A549 (cell line): Measurements from ENCODE around the gene MTAP. TPM values are rescaled to one million over a fixed set of nuclear protein-coding genes. Genes with fewer than 3 reads are reported as not detected.

Source experiments
- ATAC-seq, 2 experiments: fragments of 200-7000 bp in 1 of 2; fragments of >200 bp in 1 of 2; cut with Nextera tagmentation in 1 of 2; cut with Tn5 transposase in 1 of 2; 3 replicates each; pipeline versions ENCODE4 v1.8.0 to v1.9.1; 2018 to 2020; ENCODE audit warnings: mild to moderate bottlenecking in 1 of 2, moderate library complexity in 1 of 2
- CTCF ChIA-PET: fragments of 300-600 bp; sonication (Branson Sonifier 250); formaldehyde crosslinking; extraction: SDS; loops from one replicate; lab custom pipeline; 2021; ENCODE audit warnings: antibody characterized with exemption, inconsistent platforms; lab: Yijun Ruan, JAX
- POLR2A ChIA-PET: fragments of 350-600 bp; formaldehyde crosslinking; extraction: SDS; loops from one replicate; lab custom pipeline; 2021; ENCODE audit warnings: antibody characterized with exemption, inconsistent platforms; lab: Yijun Ruan, JAX
- DNase-seq, 2 experiments: peaks; one replicate each; pipeline versions ENCODE4 v3.0.0 to v3.0.0-alpha.2; 2011 to 2016; ENCODE audit warnings: low read depth in 1 of 2, low spot score in 1 of 2
- FAIRE-seq: peaks from 2 replicates; lab custom pipeline; 2011; peaks lifted over from hg19 to GRCh38; lab: Jason Lieb, UNC
- H3K27ac ChIP-seq, 2 experiments: fragments of >200 bp; sonication (Bioruptor Twin); formaldehyde crosslinking; 3 replicates each; pipeline ENCODE4 v1.5.1; 2016 to 2017
- H3K4me1 ChIP-seq: fragments of >200 bp; sonication (Bioruptor Twin); formaldehyde crosslinking; 3 replicates; pipeline ENCODE4 v1.6.1; 2016
- H3K4me2 ChIP-seq: fragments of >200 bp; sonication (Bioruptor Twin); formaldehyde crosslinking; 3 replicates; pipeline ENCODE4 v1.6.1; 2016
- H3K4me3 ChIP-seq: fragments of >200 bp; sonication (Bioruptor Twin); formaldehyde crosslinking; 3 replicates; pipeline ENCODE4 v1.5.1; 2016
- H3K9me3 ChIP-seq: fragments of >200 bp; sonication (Bioruptor Twin); formaldehyde crosslinking; 3 replicates; pipeline ENCODE4 v1.6.1; 2016
- BCL3 ChIP-seq: fragments of >200 bp; sonication (Bioruptor Twin); formaldehyde crosslinking; IDR thresholded peaks from 3 replicates; pipeline ENCODE4 v1.6.1; 2016
- BHLHE40 ChIP-seq: IDR thresholded peaks from 2 replicates; pipeline ENCODE4 v1.6.1; 2012; ENCODE audit warnings: low read depth, low read length, inconsistent platforms
- CBX8 ChIP-seq: fragments of 200-600 bp; sonication (generic); IDR thresholded peaks from 2 replicates; pipeline ENCODE4 v1.6.1; 2016
- CHD2 ChIP-seq: fragments of 150-350 bp; IDR thresholded peaks from 2 replicates; pipeline ENCODE4 v1.6.1; 2014; ENCODE audit warnings: low read length; ENCODE audit not compliant: partially characterized antibody
- CHD4 ChIP-seq: fragments of 200-600 bp; sonication (generic); IDR thresholded peaks from 2 replicates; pipeline ENCODE4 v1.6.1; 2016; ENCODE audit warnings: antibody characterized with exemption, mild to moderate bottlenecking, borderline replicate concordance
- E2F6 ChIP-seq: IDR thresholded peaks from 2 replicates; pipeline ENCODE4 v1.6.1; 2012; ENCODE audit warnings: low read depth, borderline replicate concordance
- EHF ChIP-seq: fragments of 250-450 bp; sonication (Bioruptor Pico); IDR thresholded peaks from 2 replicates; pipeline ENCODE4 v1.5.0; 2020; ENCODE audit warnings: mild to moderate bottlenecking
- FOSL2 ChIP-seq, 2 experiments: fragments of 450-650 bp in 1 of 2; fragments of >200 bp in 1 of 2; sonication (Bioruptor Twin) in 1 of 2; formaldehyde crosslinking; IDR thresholded peaks; 2 replicates each; pipeline versions ENCODE4 v1.5.0 to v1.6.1; 2016 to 2020; ENCODE audit warnings: mild to moderate bottlenecking in 1 of 2, moderate library complexity in 1 of 2
- FOXS1 ChIP-seq: fragments of 250-450 bp; sonication (Bioruptor Pico); IDR thresholded peaks from 2 replicates; pipeline ENCODE4 v1.5.0; 2020; ENCODE audit warnings: mild to moderate bottlenecking, moderate library complexity
- GATA3 ChIP-seq: IDR thresholded peaks from 2 replicates; pipeline ENCODE4 v1.6.1; 2012; ENCODE audit warnings: borderline replicate concordance
- HES2 ChIP-seq: fragments of >200 bp; sonication (Bioruptor Twin); formaldehyde crosslinking; IDR thresholded peaks from 2 replicates; pipeline ENCODE4 v1.6.1; 2016
- HMGXB4 ChIP-seq: fragments of 250-450 bp; sonication (Bioruptor Pico); IDR thresholded peaks from 2 replicates; pipeline ENCODE4 v1.5.0; 2021; ENCODE audit warnings: mild to moderate bottlenecking, moderate library complexity, borderline replicate concordance
- JUN ChIP-seq, 2 experiments: fragments of >200 bp; sonication (Bioruptor Twin); formaldehyde crosslinking; IDR thresholded peaks; 2 replicates in 1 of 2; 3 replicates in 1 of 2; pipeline ENCODE4 v1.6.1; 2016 to 2017
- KDM5A ChIP-seq: fragments of 200-600 bp; sonication (generic); IDR thresholded peaks from 2 replicates; pipeline ENCODE4 v1.6.1; 2016; ENCODE audit warnings: antibody characterized with exemption, mild to moderate bottlenecking
- MAZ ChIP-seq: fragments of 150-350 bp; IDR thresholded peaks from 2 replicates; pipeline ENCODE4 v1.6.1; 2014; ENCODE audit warnings: antibody characterized with exemption, low read depth, low read length, borderline replicate concordance
- MYC ChIP-seq: IDR thresholded peaks from 2 replicates; pipeline ENCODE4 v1.6.1; 2012; ENCODE audit warnings: mild to moderate bottlenecking, inconsistent platforms, low read length, improper control_type of control experiment, borderline replicate concordance
- NR3C1 ChIP-seq: fragments of >200 bp; sonication (Bioruptor Twin); formaldehyde crosslinking; IDR thresholded peaks from 3 replicates; pipeline ENCODE4 v1.6.1; 2017
- PHF8 ChIP-seq: fragments of 200-600 bp; sonication (generic); IDR thresholded peaks from 2 replicates; pipeline ENCODE4 v1.6.1; 2016; ENCODE audit warnings: low read depth, mild to moderate bottlenecking, antibody characterized with exemption, moderate library complexity, borderline replicate concordance
- POLR2AphosphoS2 ChIP-seq: conservative IDR thresholded peaks from 2 replicates; pipeline ENCODE4 v1.6.1; 2012; ENCODE audit warnings: low read length, improper control_type of control experiment, inconsistent platforms
- REST ChIP-seq: fragments of 200-600 bp; sonication (generic); IDR thresholded peaks from 2 replicates; pipeline ENCODE4 v1.6.1; 2016; ENCODE audit warnings: antibody characterized with exemption, mild to moderate bottlenecking, moderate library complexity
- RFX5 ChIP-seq: fragments of 450-650 bp; IDR thresholded peaks from 2 replicates; pipeline ENCODE4 v1.7.1; 2014; ENCODE audit warnings: antibody characterized with exemption, mild to moderate bottlenecking, moderate library complexity
- RNF2 ChIP-seq: fragments of 200-600 bp; sonication (generic); IDR thresholded peaks from 2 replicates; pipeline ENCODE4 v1.6.1; 2016; ENCODE audit warnings: low read depth, mild to moderate bottlenecking, antibody characterized with exemption, moderate library complexity, borderline replicate concordance
- SREBF2 ChIP-seq: fragments of 450-650 bp; IDR thresholded peaks from 2 replicates; pipeline ENCODE4 v1.6.1; 2014; ENCODE audit warnings: mild to moderate bottlenecking, moderate library complexity
- USF2 ChIP-seq: fragments of 450-650 bp; IDR thresholded peaks from 2 replicates; pipeline ENCODE4 v1.6.1; 2014; ENCODE audit warnings: antibody characterized with exemption
- ZSCAN20 ChIP-seq: fragments of 250-450 bp; sonication (Bioruptor Pico); IDR thresholded peaks from 2 replicates; pipeline ENCODE4 v1.8.0; 2022; ENCODE audit warnings: mild to moderate bottlenecking, moderate library complexity
- WGBS: methylation state at CpG from one replicate; pipeline ENCODE4 v1.1.6; 2017; ENCODE audit errors: missing lambda C conversion rate; 5-methylcytosine and 5-hydroxymethylcytosine counted together
- polyA plus RNA-seq, 4 experiments: library from polyadenylated mRNA; depleted of rRNA in 3 of 4; stranded (reverse); fragments of >200 nt; fragmentation: RNase III in 1 of 4; extraction: RNeasy Plus Mini Kit Qiagen cat#74134 plus additional on column Dnase treatment in 1 of 4; gene quantifications; 2 replicates in 3 of 4; 3 replicates in 1 of 4; pipeline ENCODE4 v1.2.3, GENCODE V29; 2011 to 2017

MTAP gene
- polyA plus RNA-seq, 2 of the 4 experiments (the other 2 are of a cell fraction): 4.1 to 35.6 TPM

- H3K9me3 ChIP-seq: no peaks in the 10 kb centered on the region
- H3K4me3 ChIP-seq: no peak overlapping the region
- no CpG with 5 or more reads among the region's 29 CpGs for WGBS
- FAIRE-seq (no peak), DNase-seq (no peak), ATAC-seq (no peak)
- H3K4me2 ChIP-seq: no peak overlapping the region
- CTCF ChIA-PET: no interaction called here
- POLR2A ChIA-PET: no interaction called here
- no peak overlapping the region for H3K27ac ChIP-seq
- H3K4me1 ChIP-seq: no peaks in the 10 kb centered on the region
- TF ChIP-seq RFX5 (no peak), REST (no peak), ZSCAN20 (CRISPR knock-in tag) (no peak), HES2 (no peak), USF2 (no peak), FOXS1 (CRISPR knock-in tag) (no peak), MAZ (no peak), E2F6 (no peak), NR3C1 (no peak), GATA3 (no peak), RNF2 (no peak), HMGXB4 (CRISPR knock-in tag) (no peak), KDM5A (no peak), EHF (CRISPR knock-in tag) (no peak), PHF8 (no peak), BHLHE40 (no peak), POLR2AphosphoS2 (no peak)
Observed at GRCh38 chr9:21964925-21965385, 162.5 kb downstream of the MTAP start.

- ChIA-PET POLR2A (no interaction called here), CTCF (no interaction called here)
- DNase-seq: no peak
- no peak overlapping the region for H3K4me3 ChIP-seq
- no peak overlapping the region for H3K27ac ChIP-seq
- H3K4me2 ChIP-seq: no peak overlapping the region
- H3K4me1 ChIP-seq: no peaks in the 10 kb centered on the region
- no CpG with 5 or more reads among the region's 30 CpGs for WGBS
- no peaks in the 10 kb centered on the region for H3K9me3 ChIP-seq
- no peak for ATAC-seq
- FAIRE-seq: no peak
- TF ChIP-seq MYC (no peak), FOSL2 (IDR thresholded peaks at IDR 0.05) (no peak), FOSL2 (CRISPR knock-in tag; IDR thresholded peaks at IDR 0.05) (no peak), CBX8 (no peak), POLR2AphosphoS2 (no peak), SREBF2 (no peak), BCL3 (no peak), CHD4 (no peak), JUN (IDR thresholded peaks at IDR 0.05) (no peak), REST (no peak), CHD2 (no peak)
Observed at GRCh38 chr9:21965401-21965951, 163.0 kb downstream of the MTAP start.
